GM18909 (cell line): ENCODE data around the gene RAB14.
"Not testable (repeated sequence)": the region's sequence is repeated elsewhere in the genome, so short reads cannot be mapped to it uniquely, and the experiment has no call there.

ENCODE experiments used
- ATAC-seq: cut with Tn5 transposase; IDR thresholded peaks from one replicate; pipeline ENCODE4 v1.9.1; 2021; ENCODE audit warnings: mild to moderate bottlenecking; ENCODE audit not compliant: unreplicated experiment, poor library complexity

Gene RAB14

GRCh38 chr9:121169094-121169601 lies 32.5 kb downstream of the RAB14 start:
- no peak for ATAC-seq

- ATAC-seq: no peak
Measured at GRCh38 chr9:121168052-121168451, 33.6 kb downstream of the RAB14 start.

GRCh38 chr9:121160025-121160424 lies 41.6 kb downstream of the RAB14 start:
- no peak for ATAC-seq

- no peak for ATAC-seq
Measured at GRCh38 chr9:121157939-121158338, 43.7 kb downstream of the RAB14 start.

- ATAC-seq: peak; percentile 78
Measured at GRCh38 chr9:121156263-121156731, 45.4 kb downstream of the RAB14 start.

- no peak for ATAC-seq
Measured at GRCh38 chr9:121154782-121155181, 46.9 kb downstream of the RAB14 start.

GRCh38 chr9:121153642-121154041 lies 48.0 kb downstream of the RAB14 start:
- ATAC-seq: no peak

GRCh38 chr9:121150188-121150587 lies 51.5 kb downstream of the RAB14 start:
- no peak for ATAC-seq

GRCh38 chr9:121144482-121144881 lies 57.2 kb downstream of the RAB14 start:
- no peak for ATAC-seq

GRCh38 chr9:121143771-121144170 lies 57.9 kb downstream of the RAB14 start:
- ATAC-seq: no peak

GRCh38 chr9:121141706-121142105 lies 60.0 kb downstream of the RAB14 start:
- ATAC-seq: no peak

- no peak for ATAC-seq
Measured at GRCh38 chr9:121141306-121141705, 60.4 kb downstream of the RAB14 start.

GRCh38 chr9:121140162-121140561 lies 61.5 kb downstream of the RAB14 start:
- ATAC-seq: no peak

GRCh38 chr9:121138973-121139372 lies 62.7 kb downstream of the RAB14 start:
- no peak for ATAC-seq

- ATAC-seq: no peak
Measured at GRCh38 chr9:121138561-121138960, 63.1 kb downstream of the RAB14 start.

GRCh38 chr9:121135642-121136041 lies 66.0 kb downstream of the RAB14 start:
- ATAC-seq: no peak

GRCh38 chr9:121133104-121133816 lies 68.4 kb downstream of the RAB14 start:
- ATAC-seq: no peak

- ATAC-seq: not testable (repeated sequence)
Measured at GRCh38 chr9:121129384-121129783, 72.3 kb downstream of the RAB14 start.
